ENCODE measurements around the gene CTU2.
A peak's percentile ranks its signal among the peaks of the same experiment; 100 is the strongest.

GRCh38 chr16:88738151-88739084, 32.1 kb downstream of the CTU2 start:
- TF ChIP-seq POLR2A (IDR thresholded peaks at IDR 0.05; ENCODE audit: low read depth, low read length) (no peak), SPI1 (IDR thresholded peaks at IDR 0.05; ENCODE audit: low read depth, low read length) (no peak), TAF1 (IDR thresholded peaks at IDR 0.05; ENCODE audit: low read depth, low read length) (no peak), POLR2AphosphoS5 (IDR thresholded peaks at IDR 0.05; ENCODE audit: low read depth, low read length) (no peak), POU2F2 (IDR thresholded peaks at IDR 0.05; ENCODE audit: low read depth, low read length) (no peak), PAX5 (IDR thresholded peaks at IDR 0.05; ENCODE audit: insufficient read depth, low read length, severe bottlenecking) (peak; percentile 28)

All from GM12891 (cell line).